ENCODE results near the gene FAM114A2.

The FAM114A2 gene

GRCh38 chr5:154047324-154047723 lies 8.6 kb upstream of the FAM114A2 start:
- TF ChIP-seq CTCF (conservative IDR thresholded peaks at IDR 0.05), result no peak
- no peak overlapping the region for H3K27ac ChIP-seq

- no peak for TF ChIP-seq CTCF (conservative IDR thresholded peaks at IDR 0.05)
- H3K27ac ChIP-seq, result no peak overlapping the region
Observed at GRCh38 chr5:154046486-154046885, 7.8 kb upstream of the FAM114A2 start.

GRCh38 chr5:154044581-154044980 lies 5.9 kb upstream of the FAM114A2 start:
- H3K27ac ChIP-seq, result no peak overlapping the region
- TF ChIP-seq CTCF (conservative IDR thresholded peaks at IDR 0.05), result no peak

- no peak for TF ChIP-seq CTCF (conservative IDR thresholded peaks at IDR 0.05)
- no peak overlapping the region for H3K27ac ChIP-seq
Observed at GRCh38 chr5:154044099-154044498, 5.4 kb upstream of the FAM114A2 start.

- TF ChIP-seq CTCF (conservative IDR thresholded peaks at IDR 0.05), result no peak
- peak overlapping the region; percentile 41 for H3K27ac ChIP-seq
Observed at GRCh38 chr5:154042766-154043165, 4.1 kb upstream of the FAM114A2 start.

- TF ChIP-seq CTCF (conservative IDR thresholded peaks at IDR 0.05), result no peak
- H3K27ac ChIP-seq, result peak overlapping the region; percentile 82
Observed at GRCh38 chr5:154039458-154039829, 734 bp upstream of the FAM114A2 start.

GRCh38 chr5:154038261-154038706 lies 426 bp downstream of the FAM114A2 start:
- no peak for TF ChIP-seq CTCF (conservative IDR thresholded peaks at IDR 0.05)
- H3K27ac ChIP-seq, result peak overlapping the region; percentile 82

GRCh38 chr5:154034944-154035343 lies 3.8 kb downstream of the FAM114A2 start:
- no peak for TF ChIP-seq CTCF (conservative IDR thresholded peaks at IDR 0.05)

More at GRCh38 chr5:154034944-154035343, 3.8 kb downstream of the FAM114A2 start:
- H3K27ac ChIP-seq, result no peak overlapping the region

Data from VCaP (cell line).